Activated T-helper 1 cell treated with Interleukin-2 at 50 U/mL for 16 hours (primary cell): ENCODE data around the gene CDK18.

ENCODE experiments used
- DNase-seq: peaks from one replicate; pipeline ENCODE4 v3.0.0-alpha.2; 2020; ENCODE audit warnings: low read depth

The CDK18 gene

GRCh38 chr1:205570796-205571537 is 66.5 kb downstream of the CDK18 start:
- DNase-seq = no peak

GRCh38 chr1:205571747-205572146 is 67.3 kb downstream of the CDK18 start:
- no peak for DNase-seq

GRCh38 chr1:205572421-205572820 is 68.0 kb downstream of the CDK18 start:
- no peak for DNase-seq

GRCh38 chr1:205575294-205575885 is 70.9 kb downstream of the CDK18 start:
- DNase-seq = no peak

GRCh38 chr1:205576011-205576410 is 71.5 kb downstream of the CDK18 start:
- no peak for DNase-seq

- DNase-seq = no peak
These were observed 72.6 kb downstream of the CDK18 start for GRCh38 chr1:205576805-205577761.

- no peak for DNase-seq
These were observed 73.6 kb downstream of the CDK18 start for GRCh38 chr1:205577874-205578658.

GRCh38 chr1:205578780-205579571 is 74.5 kb downstream of the CDK18 start:
- no peak for DNase-seq

GRCh38 chr1:205579711-205580110 is 75.2 kb downstream of the CDK18 start:
- DNase-seq = no peak

- DNase-seq = no peak
These were observed 75.9 kb downstream of the CDK18 start for GRCh38 chr1:205580140-205580922.

GRCh38 chr1:205580923-205581180 is 76.4 kb downstream of the CDK18 start:
- DNase-seq = no peak

- DNase-seq = no peak
These were observed 77.0 kb downstream of the CDK18 start for GRCh38 chr1:205581321-205581980.

GRCh38 chr1:205582046-205582445 is 77.6 kb downstream of the CDK18 start:
- no peak for DNase-seq
